GM12878 (cell line): ENCODE results near the gene ADD1. TPM values are rescaled to one million over a fixed set of nuclear protein-coding genes. Genes with fewer than 3 reads are reported as not detected.

ENCODE experiments used
- ATF2 ChIP-seq: IDR thresholded peaks from 2 replicates; pipeline ENCODE4 v1.6.1; 2012; ENCODE audit warnings: low read length, inconsistent platforms
- BCL3 ChIP-seq: IDR thresholded peaks from 2 replicates; pipeline ENCODE4 v1.6.1; 2011; ENCODE audit warnings: borderline replicate concordance, low read depth, mild to moderate bottlenecking, moderate library complexity, low read length; ENCODE audit not compliant: insufficient read depth, poor library complexity, severe bottlenecking
- BHLHE40 ChIP-seq, 2 experiments: fragments of 450-650 bp in 1 of 2; IDR thresholded peaks; 2 replicates each; pipeline ENCODE4 v1.6.1; 2011 to 2017; ENCODE audit warnings: low read depth in 2 of 2, borderline replicate concordance in 1 of 2, improper control_type of control experiment in 1 of 2, low read length in 1 of 2, mild to moderate bottlenecking in 1 of 2
- E2F4 ChIP-seq: IDR thresholded peaks from 2 replicates; pipeline ENCODE4 v1.6.1; 2012; ENCODE audit warnings: low read depth, low read length, improper control_type of control experiment
- EED ChIP-seq: sonication (generic); IDR thresholded peaks from 2 replicates; pipeline ENCODE4 v1.6.1; 2016; ENCODE audit warnings: antibody characterized with exemption, low read depth
- ELK1 ChIP-seq: IDR thresholded peaks from 2 replicates; pipeline ENCODE4 v1.6.1; 2012; ENCODE audit warnings: low read depth, low read length, improper control_type of control experiment
- HDGF ChIP-seq: fragments of 450-650 bp; IDR thresholded peaks from 2 replicates; pipeline ENCODE4 v1.6.1; 2016; ENCODE audit warnings: antibody characterized with exemption
- JUNB ChIP-seq: IDR thresholded peaks from 2 replicates; pipeline ENCODE4 v1.6.1; 2016; ENCODE audit warnings: antibody characterized with exemption, mild to moderate bottlenecking
- MTA3 ChIP-seq: IDR thresholded peaks from 2 replicates; pipeline ENCODE4 v1.6.1; 2012; ENCODE audit warnings: low read length, inconsistent platforms, borderline replicate concordance
- PKNOX1 ChIP-seq: fragments of 450-650 bp; IDR thresholded peaks from 2 replicates; pipeline ENCODE4 v1.6.1; 2016; ENCODE audit warnings: mild to moderate bottlenecking
- SP1 ChIP-seq: IDR thresholded peaks from one replicate; pipeline ENCODE4 v1.6.1; 2011; ENCODE audit warnings: low read depth, low read length
- STAT1 ChIP-seq: fragments of 450-650 bp; conservative IDR thresholded peaks from 2 replicates; pipeline ENCODE4 v1.6.1; 2014; ENCODE audit warnings: antibody characterized with exemption, mild to moderate bottlenecking
- SUPT20H ChIP-seq: IDR thresholded peaks from 2 replicates; pipeline ENCODE4 v1.6.1; 2011; ENCODE audit warnings: low read depth, mild to moderate bottlenecking, low read length, moderate library complexity, borderline replicate concordance; ENCODE audit not compliant: control insufficient read depth
- ZBTB11 ChIP-seq: fragments of 450-650 bp; formaldehyde crosslinking; IDR thresholded peaks from 2 replicates; pipeline ENCODE4 v1.5.0; 2022; ENCODE audit warnings: mild to moderate bottlenecking, missing genetic modification characterization
- polyA plus RNA-seq, 11 experiments: library from polyadenylated mRNA; depleted of rRNA in 4 of 11; unstranded in 6 of 11; stranded (reverse) in 5 of 11; fragments of >200 nt; fragmentation: Nextera tagmentation in 4 of 11; fragmentation: Illumina TruSeq in 1 of 11; extraction: Ambion mirVana in 4 of 11; extraction: Trizol in 1 of 11; gene quantifications; 1 replicate in 1 of 11; 2 replicates in 10 of 11; pipeline versions ENCODE4 v1.2.1 to v1.2.3, GENCODE V29; 2011 to 2016; ENCODE audit warnings: inconsistent platforms in 2 of 11, missing spikeins in 2 of 11, low read depth in 1 of 11
- total RNA-seq, 4 experiments: library from RNA; depleted of rRNA in 3 of 4; stranded (reverse); fragments of >200 nt in 3 of 4; fragmentation: Illumina TruSeq in 1 of 4; extraction: Trizol in 1 of 4; gene quantifications; 2 replicates each; pipeline versions ENCODE4 v1.2.1 to v1.2.3, GENCODE V29; 2013 to 2021

ADD1 gene
- total and polyA plus RNA-seq, 10 of the 15 experiments (the other 5 are each of a cell fraction or from before 2014, with no cell fraction given), result 21.6 to 182 (median 105) TPM

GRCh38 chr4:2934813-2935761 is 91.4 kb downstream of the ADD1 start (continued):
- TF ChIP-seq BCL3 (peak; percentile 26), SUPT20H (no peak), JUNB (no peak), SP1 (peak; percentile 84), ZBTB11 (peak; percentile 6; the same call in 1 of the 2 replicates), EED (no peak), HDGF (no peak), PKNOX1 (no peak), ELK1 (peak; percentile 94), MTA3 (no peak), STAT1 (0 out of 2 replicates have a peak, but pooled peaks have one; percentile 67), BHLHE40 (IDR thresholded peaks at IDR 0.05; ENCODE audit: borderline replicate concordance in 1 of 2, low read depth in 2 of 2, low read length in 1 of 2) (peak; percentile 96 to 99), E2F4 (no peak), ATF2 (no peak)
